Transverse colon (tissue), 4 donors: ENCODE results near the gene RASGEF1C. TPM values are rescaled to one million over a fixed set of nuclear protein-coding genes. Genes with fewer than 3 reads are reported as not detected.

Experiments used
- DNase-seq: peaks from one replicate; pipeline ENCODE4 v3.0.0-alpha.2; 2019
- H3K27ac ChIP-seq, 4 donors: fragments of 200-600 bp; sonication (generic); 2 replicates each; pipeline ENCODE4 v1.5.1; 2016 to 2018; ENCODE audit warnings: inconsistent platforms in 4 of 4
- H3K27me3 ChIP-seq: fragments of 200-600 bp; sonication (generic); 2 replicates; pipeline ENCODE4 v1.5.1; 2017; ENCODE audit warnings: inconsistent platforms
- H3K36me3 ChIP-seq, 4 donors: fragments of 200-600 bp; sonication (generic); 2 replicates each; pipeline ENCODE4 v1.5.1; 2017 to 2019; ENCODE audit warnings: inconsistent platforms in 4 of 4
- H3K4me1 ChIP-seq, 4 donors: fragments of 200-600 bp; sonication (generic); 2 replicates each; pipeline ENCODE4 v1.5.1; 2017 to 2020; ENCODE audit warnings: inconsistent platforms in 4 of 4
- H3K4me3 ChIP-seq, 4 donors: fragments of 200-600 bp; sonication (generic); 1 replicate in 1 of 4; 2 replicates in 3 of 4; pipeline versions ENCODE4 v1.5.1 to v1.6.1; 2017 to 2019; ENCODE audit warnings: inconsistent platforms in 4 of 4
- H3K9me3 ChIP-seq, 2 donors: fragments of 200-600 bp; sonication (generic); 2 replicates each; pipeline ENCODE4 v1.5.1; 2017 to 2019; ENCODE audit warnings: inconsistent platforms in 2 of 2
- CTCF ChIP-seq, 5 experiments: fragments of 200-600 bp in 3 of 5; fragments of 450-650 bp in 2 of 5; sonication (generic) in 3 of 5; IDR thresholded peaks; 1 replicate in 2 of 5; 2 replicates in 3 of 5; pipeline ENCODE4 v1.5.1; 2016 to 2017; ENCODE audit warnings: antibody characterized with exemption in 5 of 5, inconsistent platforms in 3 of 5, mild to moderate bottlenecking in 2 of 5, moderate library complexity in 1 of 5
- EP300 ChIP-seq: sonication (generic); formaldehyde crosslinking; IDR thresholded peaks from one replicate; pipeline ENCODE4 v1.6.1; 2017; ENCODE audit warnings: antibody characterized with exemption, low read depth
- POLR2A ChIP-seq: fragments of 450-650 bp; IDR thresholded peaks from one replicate; pipeline ENCODE4 v1.6.1; 2016; ENCODE audit warnings: antibody characterized with exemption, mild to moderate bottlenecking, moderate library complexity
- POLR2AphosphoS5 ChIP-seq, 3 donors: sonication (generic); formaldehyde crosslinking; IDR thresholded peaks; one replicate each; pipeline ENCODE4 v1.6.1; 2016; ENCODE audit warnings: antibody characterized with exemption in 3 of 3
- WGBS, 2 donors: methylation state at CpG; one replicate each; pipeline ENCODE4 v1.1.5; 2018; ENCODE audit warnings: low coverage in 1 of 2; 5-methylcytosine and 5-hydroxymethylcytosine counted together
- in situ Hi-C, 4 donors: fragments of 200-750 bp; cut with MboI; loops; one replicate each; pipeline versions ENCODE4 v1.15.0 to v1.15.1; 2017; ENCODE audit warnings: low sequenced_read_pairs in 3 of 4, low pct_ligation_motif_present in 1 of 4, low pct_unique_long_range_greater_than_20kb in 1 of 4
- intact Hi-C: fragments of 100-400 bp; cut with DNase I; formaldehyde crosslinking; loops from one replicate; pipeline ENCODE4 v1.15.1; 2023; ENCODE audit warnings: low total_unique reads
- total RNA-seq, 4 donors: library from RNA; depleted of rRNA; stranded (reverse); fragments of >200 nt; gene quantifications; one replicate each; pipeline ENCODE4 v1.1.0, GENCODE V29; 2016

Gene RASGEF1C
- total RNA-seq, 4 donors from 2014 or later = 0.14 to 3.0 TPM; not detected in 2

- Histone ChIP-seq H3K4me1 (no peaks in the 10 kb centered on the region), H3K4me3 (no peak overlapping the region), H3K27ac (no peak overlapping the region), H3K36me3 (no peaks in the 10 kb centered on the region), H3K27me3 (no peaks in the 10 kb centered on the region), H3K9me3 (peaks cover 10 to 11% of the 10 kb centered on the region in 2 donors)
- no peak for TF ChIP-seq CTCF (IDR thresholded peaks at IDR 0.05)
- no peak for TF ChIP-seq EP300
- TF ChIP-seq POLR2A = no peak
- TF ChIP-seq POLR2AphosphoS5 (IDR thresholded peaks at IDR 0.05) = no peak
- intact Hi-C loops (no loop called here), in situ Hi-C loops (no loop called here)
- no peak for DNase-seq
- 72% methylated on average over 12 of the region's 13 CpGs; no CpG with 5 or more reads in 1 of the 2 donors for WGBS, 2 donors
Measured at GRCh38 chr5:180142824-180143610, 66.0 kb downstream of the RASGEF1C start.

GRCh38 chr5:180142021-180142765 is 66.8 kb downstream of the RASGEF1C start:
- H3K27ac ChIP-seq = no peak overlapping the region
- no peaks in the 10 kb centered on the region for H3K27me3 ChIP-seq
- intact Hi-C loops = no loop called here
- H3K36me3 ChIP-seq = no peaks in the 10 kb centered on the region
- no peaks in the 10 kb centered on the region for H3K4me1 ChIP-seq
- 73 to 75% methylated on average over 4 to 23 of the region's 23 CpGs for WGBS, 2 donors
- no peak for DNase-seq
- peaks cover 10 to 11% of the 10 kb centered on the region in 2 donors for H3K9me3 ChIP-seq
- no peak overlapping the region for H3K4me3 ChIP-seq
- in situ Hi-C loops = no loop called here
- no peak for TF ChIP-seq EP300
- TF ChIP-seq CTCF (IDR thresholded peaks at IDR 0.05) = no peak

- Histone ChIP-seq H3K4me3 (no peak overlapping the region), H3K4me1 (no peaks in the 10 kb centered on the region), H3K36me3 (no peaks in the 10 kb centered on the region), H3K27me3 (no peaks in the 10 kb centered on the region), H3K27ac (no peak overlapping the region), H3K9me3 (peaks cover 1 to 2% of the 10 kb centered on the region in 2 donors)
- no peak for TF ChIP-seq POLR2AphosphoS5 (IDR thresholded peaks at IDR 0.05)
- TF ChIP-seq POLR2A = no peak
- TF ChIP-seq EP300 = no peak
- no peak for TF ChIP-seq CTCF (IDR thresholded peaks at IDR 0.05)
- no peak for DNase-seq
- in situ Hi-C loops (no loop called here), intact Hi-C loops (no loop called here)
- 57 to 70% methylated on average over 4 to 14 of the region's 14 CpGs for WGBS, 2 donors
Measured at GRCh38 chr5:180141068-180141660, 67.8 kb downstream of the RASGEF1C start.

- H3K27ac ChIP-seq = no peak overlapping the region
- no peaks in the 10 kb centered on the region for H3K27me3 ChIP-seq
- 44% methylated on average over 8 of the region's 9 CpGs; no CpG with 5 or more reads in 1 of the 2 donors for WGBS, 2 donors
- in situ Hi-C loops = no loop called here
- no peaks in the 10 kb centered on the region for H3K9me3 ChIP-seq
- DNase-seq = no peak
- intact Hi-C loops = no loop called here
- no peak overlapping the region for H3K4me3 ChIP-seq
- H3K4me1 ChIP-seq = no peaks in the 10 kb centered on the region
- no peaks in the 10 kb centered on the region for H3K36me3 ChIP-seq
- TF ChIP-seq POLR2A (no peak), CTCF (IDR thresholded peaks at IDR 0.05) (no peak), POLR2AphosphoS5 (IDR thresholded peaks at IDR 0.05) (no peak), EP300 (no peak)
Measured at GRCh38 chr5:180140571-180140970, 68.4 kb downstream of the RASGEF1C start.
